Endothelial cell of umbilical vein (primary cell): ENCODE results near the gene FGFRL1. TPM values are rescaled to one million over a fixed set of nuclear protein-coding genes. Genes with fewer than 3 reads are reported as not detected.

ENCODE experiments used
- BruUV-seq: library from RNA; stranded (reverse); fragments of 400-500 nt; replicated peaks from 2 replicates; lab custom pipeline; 2021; lab: Mats Ljungman, UMichigan
- CTCF ChIA-PET: fragments of 300-600, 350-600 bp; sonication (Branson Sonifier 250); formaldehyde crosslinking; loops from one replicate; lab custom pipeline; 2021; ENCODE audit warnings: antibody characterized with exemption, inconsistent platforms; lab: Charles Lee
- POLR2A ChIA-PET: fragments of 300-600, 350-600 bp; sonication (Branson Sonifier 250); formaldehyde crosslinking; loops from one replicate; lab custom pipeline; 2021; ENCODE audit warnings: antibody characterized with exemption, inconsistent platforms; lab: Charles Lee
- DNase-seq: peaks from one replicate; pipeline ENCODE4 v3.0.0-alpha.2; 2011; ENCODE audit warnings: low read depth, low spot score
- FAIRE-seq: peaks from 2 replicates; lab custom pipeline; 2011; peaks lifted over from hg19 to GRCh38; lab: Jason Lieb, UNC
- H2AFZ ChIP-seq: 2 replicates; pipeline ENCODE4 v1.6.0; 2012; ENCODE audit warnings: low read depth, low read length, control low read depth, inconsistent platforms
- H3K27ac ChIP-seq: 2 replicates; pipeline ENCODE4 v1.5.1; 2011; ENCODE audit warnings: low read depth, mild to moderate bottlenecking, control low read depth, low read length, moderate library complexity; ENCODE audit not compliant: insufficient read depth
- H3K27me3 ChIP-seq, 2 experiments: 2 replicates each; pipeline versions ENCODE4 v1.6.0 to v1.6.1; 2011; ENCODE audit warnings: low read length in 2 of 2, mixed read lengths in 1 of 2; ENCODE audit not compliant: control insufficient read depth in 2 of 2, insufficient read depth in 2 of 2
- H3K36me3 ChIP-seq, 2 experiments: 2 replicates in 1 of 2; 3 replicates in 1 of 2; pipeline ENCODE4 v1.5.1; 2011; ENCODE audit warnings: low read length in 2 of 2, mild to moderate bottlenecking in 1 of 2, moderate library complexity in 1 of 2; ENCODE audit not compliant: control insufficient read depth in 2 of 2, insufficient read depth in 2 of 2; ENCODE audit errors: extremely low read depth in 1 of 2
- H3K4me1 ChIP-seq: 3 replicates; pipeline ENCODE4 v1.5.1; 2011; ENCODE audit warnings: mild to moderate bottlenecking, low read length; ENCODE audit not compliant: control insufficient read depth, insufficient read depth; ENCODE audit errors: extremely low read depth
- H3K4me2 ChIP-seq: 2 replicates; pipeline ENCODE4 v1.6.1; 2011; ENCODE audit warnings: low read length, control low read depth, mixed read lengths; ENCODE audit not compliant: insufficient read depth
- H3K4me3 ChIP-seq, 3 experiments: fragments of 200-600 bp in 1 of 3; sonication (generic), shearing (Covaris generic) in 1 of 3; replicated peaks in 1 of 3; 2 replicates each; pipeline ENCODE4 v1.5.1; 2011 to 2016; ENCODE audit warnings: control low read depth in 3 of 3, low read length in 3 of 3, mild to moderate bottlenecking in 2 of 3, inconsistent platforms in 1 of 3, low read depth in 1 of 3, moderate library complexity in 1 of 3; ENCODE audit not compliant: insufficient read depth in 1 of 3
- H3K79me2 ChIP-seq: 2 replicates; pipeline ENCODE4 v1.6.0; 2012; ENCODE audit warnings: low read length, inconsistent platforms; ENCODE audit not compliant: control insufficient read depth, insufficient read depth
- H3K9ac ChIP-seq: replicated peaks from 2 replicates; pipeline ENCODE3; 2011; ENCODE audit warnings: low read length, control low read depth; ENCODE audit not compliant: insufficient read depth; ENCODE audit errors: extremely low read depth
- H3K9me1 ChIP-seq: replicated peaks from 3 replicates; pipeline ENCODE4 v1.6.0; 2011; ENCODE audit warnings: mild to moderate bottlenecking, low read length; ENCODE audit not compliant: control insufficient read depth, insufficient read depth; ENCODE audit errors: extremely low read depth
- H3K9me3 ChIP-seq: replicated peaks from 2 replicates; pipeline ENCODE4 v1.5.1; 2012; ENCODE audit warnings: low read length, inconsistent platforms; ENCODE audit not compliant: control insufficient read depth, insufficient read depth
- H4K20me1 ChIP-seq: replicated peaks from 2 replicates; pipeline ENCODE3; 2011; ENCODE audit warnings: mild to moderate bottlenecking, low read length; ENCODE audit not compliant: control insufficient read depth, insufficient read depth; ENCODE audit errors: extremely low read depth
- CTCF ChIP-seq, 2 donors: IDR thresholded peaks; 1 replicate in 1 of 2; 2 replicates in 1 of 2; pipeline ENCODE4 v1.5.1; 2011; ENCODE audit warnings: low read length in 2 of 2, mild to moderate bottlenecking in 2 of 2, moderate library complexity in 2 of 2, control low read depth in 1 of 2, inconsistent platforms in 1 of 2, low read depth in 1 of 2; ENCODE audit not compliant: insufficient read depth in 1 of 2; ENCODE audit errors: extremely low read depth in 1 of 2
- EZH2 ChIP-seq: IDR thresholded peaks from 2 replicates; pipeline ENCODE4 v1.6.1; 2012; ENCODE audit warnings: borderline replicate concordance, low read depth, mild to moderate bottlenecking, moderate library complexity, low read length, inconsistent platforms; ENCODE audit not compliant: severe bottlenecking
- FOS ChIP-seq: IDR thresholded peaks from 2 replicates; pipeline ENCODE4 v1.6.1; 2011; ENCODE audit warnings: mild to moderate bottlenecking, low read length, moderate library complexity, borderline replicate concordance; ENCODE audit not compliant: insufficient read depth
- GATA2 ChIP-seq: IDR thresholded peaks from 2 replicates; pipeline ENCODE4 v1.7.0; 2011; ENCODE audit warnings: low read depth, mild to moderate bottlenecking, moderate library complexity, mixed read lengths, low read length; ENCODE audit not compliant: insufficient read length, insufficient read depth
- JUN ChIP-seq: IDR thresholded peaks from 2 replicates; pipeline ENCODE4 v1.6.1; 2011; ENCODE audit warnings: borderline replicate concordance, low read depth; ENCODE audit not compliant: insufficient read length, insufficient read depth
- MAX ChIP-seq: IDR thresholded peaks from 2 replicates; pipeline ENCODE4 v1.6.1; 2011; ENCODE audit not compliant: insufficient read depth, insufficient read length
- MYC ChIP-seq: IDR thresholded peaks from one replicate; pipeline ENCODE4 v1.6.1; 2011; ENCODE audit warnings: mild to moderate bottlenecking, low read depth, low read length
- POLR2A ChIP-seq: IDR thresholded peaks from 2 replicates; pipeline ENCODE4 v1.6.1; 2012; ENCODE audit warnings: low read depth, mild to moderate bottlenecking, control low read depth, low read length
- POLR2AphosphoS5 ChIP-seq: IDR thresholded peaks from 2 replicates; pipeline ENCODE4 v1.6.1; 2012; ENCODE audit warnings: low read depth, mild to moderate bottlenecking, control low read depth, low read length, moderate library complexity; ENCODE audit not compliant: insufficient read depth
- dilution Hi-C: fragments of 300-500 bp; cut with MboI; formaldehyde crosslinking; loops from one replicate; pipeline ENCODE4 v1.15.0; 2019; ENCODE audit warnings: low sequenced_read_pairs; ENCODE audit not compliant: extremely low pct_ligation_motif_present
- intact Hi-C: fragments of 100-400 bp; cut with micrococcal nuclease; formaldehyde crosslinking; loops from one replicate; pipeline ENCODE4 v1.10.0; 2022
- polyA plus RNA-seq, 4 experiments: library from polyadenylated mRNA; depleted of rRNA in 3 of 4; stranded (reverse) in 3 of 4; unstranded in 1 of 4; fragments of >200 nt; gene quantifications; 2 replicates each; pipeline versions ENCODE4 v1.2.1 to v1.2.3, GENCODE V29; 2011 to 2012; ENCODE audit warnings: missing spikeins in 1 of 4
- total RNA-seq: library from RNA; stranded (reverse); gene quantifications from 2 replicates; pipeline ENCODE4 v1.2.3, GENCODE V29; 2021

The FGFRL1 gene
- total and polyA plus RNA-seq, 2 donors (not counting 3 experiments of a cell fraction or from before 2014, with no cell fraction given) = 33.3 to 74.6 TPM

GRCh38 chr4:1038948-1039492, 27.6 kb downstream of the FGFRL1 start:
- H3K9ac ChIP-seq = no peak overlapping the region
- CTCF ChIA-PET = no interaction called here
- H3K4me3 ChIP-seq = no peak overlapping the region
- H3K9me1 ChIP-seq = no peaks in the 10 kb centered on the region
- no peaks in the 10 kb centered on the region for H3K79me2 ChIP-seq
- no peak overlapping the region for H3K4me2 ChIP-seq
- DNase-seq (no peak), FAIRE-seq (no peak)
- intact Hi-C loops (no loop called here), dilution Hi-C loops (no loop called here)
- POLR2A ChIA-PET = no interaction called here
- no peak overlapping the region for H2AFZ ChIP-seq
- no peaks in the 10 kb centered on the region for H4K20me1 ChIP-seq
- no peak overlapping the region for H3K27ac ChIP-seq
- TF ChIP-seq FOS = no peak
- TF ChIP-seq CTCF (IDR thresholded peaks at IDR 0.05; ENCODE audit: extremely low read depth in 1 of 2, insufficient read depth in 1 of 2, low read depth in 1 of 2, low read length in 2 of 2) = no peak
- no peak for TF ChIP-seq POLR2AphosphoS5
- no peak for TF ChIP-seq JUN
- no peak for TF ChIP-seq EZH2
- no peak for TF ChIP-seq MAX
- no peak for TF ChIP-seq MYC
- TF ChIP-seq POLR2A = no peak
- no peak for TF ChIP-seq GATA2
- no peaks in the 10 kb centered on the region for H3K9me3 ChIP-seq
- H3K27me3 ChIP-seq = no peaks in the 10 kb centered on the region
- no peaks in the 10 kb centered on the region for H3K36me3 ChIP-seq
- no TSS peak for BruUV-seq
- peaks cover 9% of the 10 kb centered on the region for H3K4me1 ChIP-seq
